GM19397 (cell line): ENCODE results near the gene ABL1.
"Not testable (repeated sequence)": the region's sequence is repeated elsewhere in the genome, so short reads cannot be mapped to it uniquely, and the experiment has no call there.

Experiments
- ATAC-seq: cut with Tn5 transposase; IDR thresholded peaks from one replicate; pipeline ENCODE4 v1.9.1; 2021; ENCODE audit warnings: mild to moderate bottlenecking, moderate library complexity; ENCODE audit not compliant: unreplicated experiment

Gene ABL1

GRCh38 chr9:130834371-130835336 lies at the start of gene ABL1:
Gene ABL1, plus strand, starts transcription at chr9:130835254. Its CDS starts 193 bp downstream, at chr9:130835447.
- peak; percentile 63 for ATAC-seq

GRCh38 chr9:130785940-130786508 lies 49.0 kb upstream of the ABL1 start:
- no peak for ATAC-seq

- no peak for ATAC-seq
These were observed 48.5 kb upstream of the ABL1 start for GRCh38 chr9:130786526-130786925.

GRCh38 chr9:130789747-130790672 lies 45.0 kb upstream of the ABL1 start:
- ATAC-seq: no peak

- no peak for ATAC-seq
These were observed 43.7 kb upstream of the ABL1 start for GRCh38 chr9:130791303-130791894.

GRCh38 chr9:130793589-130793988 lies 41.5 kb upstream of the ABL1 start:
- ATAC-seq: no peak

GRCh38 chr9:130794021-130794420 lies 41.0 kb upstream of the ABL1 start:
- not testable (repeated sequence) for ATAC-seq

GRCh38 chr9:130794423-130794822 lies 40.6 kb upstream of the ABL1 start:
- not testable (repeated sequence) for ATAC-seq

GRCh38 chr9:130794923-130795495 lies 40.0 kb upstream of the ABL1 start:
- ATAC-seq: no peak

- not testable (repeated sequence) for ATAC-seq
These were observed 31.9 kb upstream of the ABL1 start for GRCh38 chr9:130803116-130803515.

- ATAC-seq: no peak
These were observed 29.3 kb upstream of the ABL1 start for GRCh38 chr9:130805510-130806326.

- ATAC-seq: no peak
These were observed 28.7 kb upstream of the ABL1 start for GRCh38 chr9:130806327-130806716.

- ATAC-seq: no peak
These were observed 24.4 kb upstream of the ABL1 start for GRCh38 chr9:130810609-130811136.

GRCh38 chr9:130815242-130815808 lies 19.7 kb upstream of the ABL1 start:
- no peak for ATAC-seq

GRCh38 chr9:130817914-130818313 lies 17.1 kb upstream of the ABL1 start:
- ATAC-seq: no peak

GRCh38 chr9:130820135-130820738 lies 14.8 kb upstream of the ABL1 start:
- ATAC-seq: no peak

- ATAC-seq: no peak
These were observed 11.6 kb upstream of the ABL1 start for GRCh38 chr9:130823435-130823834.

- ATAC-seq: no peak
These were observed 11.0 kb upstream of the ABL1 start for GRCh38 chr9:130824079-130824478.
